SK-N-SH treated with all-trans-retinoic acid at 6 μM for 48 hours (cell line): ENCODE data around the gene CELF1.
"Not testable (repeated sequence)": the region's sequence is repeated elsewhere in the genome, so short reads cannot be mapped to it uniquely, and the experiment has no call there.

Experiments
- ATAC-seq: fragments of 200-7000 bp; cut with Tn5 transposase; 3 replicates; pipeline ENCODE4 v1.9.1; 2020; ENCODE audit warnings: mild to moderate bottlenecking, moderate library complexity
- BACH2 ChIP-seq: fragments of 250-450 bp; sonication (Bioruptor Pico); IDR thresholded peaks from 2 replicates; pipeline ENCODE4 v1.9.0; 2021; ENCODE audit warnings: mild to moderate bottlenecking, borderline replicate concordance
- CSDC2 ChIP-seq: fragments of 250-450 bp; sonication (Bioruptor Pico); IDR thresholded peaks from 2 replicates; pipeline ENCODE4 v1.5.0; 2020; ENCODE audit warnings: mild to moderate bottlenecking, moderate library complexity
- ESRRG ChIP-seq: fragments of 250-450 bp; sonication (Bioruptor Pico); IDR thresholded peaks from 2 replicates; pipeline ENCODE4 v1.6.1; 2021; ENCODE audit warnings: mild to moderate bottlenecking
- ISL1 ChIP-seq: fragments of 250-450 bp; sonication (Bioruptor Pico); IDR thresholded peaks from 2 replicates; pipeline ENCODE4 v2.1.2; 2022; ENCODE audit warnings: mild to moderate bottlenecking, moderate library complexity
- OSR1 ChIP-seq: fragments of 250-450 bp; sonication (Bioruptor Pico); IDR thresholded peaks from 2 replicates; pipeline ENCODE4 v1.8.0; 2022; ENCODE audit warnings: moderate library complexity, mild to moderate bottlenecking, inconsistent platforms
- PPARA ChIP-seq: fragments of 250-450 bp; sonication (Bioruptor Pico); IDR thresholded peaks from 2 replicates; pipeline ENCODE4 v1.5.0; 2020; ENCODE audit warnings: mild to moderate bottlenecking, borderline replicate concordance
- RARB ChIP-seq: fragments of 250-450 bp; sonication (Bioruptor Pico); IDR thresholded peaks from 2 replicates; pipeline ENCODE4 v1.8.0; 2021; ENCODE audit warnings: mild to moderate bottlenecking, moderate library complexity
- SNAI2 ChIP-seq: fragments of 250-450 bp; sonication (Bioruptor Pico); IDR thresholded peaks from 2 replicates; pipeline ENCODE4 v1.5.0; 2020; ENCODE audit warnings: mild to moderate bottlenecking, moderate library complexity
- TCF4 ChIP-seq: fragments of 250-450 bp; sonication (Bioruptor Pico); IDR thresholded peaks from 2 replicates; pipeline ENCODE4 v1.8.0; 2021; ENCODE audit warnings: mild to moderate bottlenecking, moderate library complexity, borderline replicate concordance
- TOX ChIP-seq: fragments of 250-450 bp; sonication (Bioruptor Pico); IDR thresholded peaks from 2 replicates; pipeline ENCODE4 v1.8.0; 2021; ENCODE audit warnings: mild to moderate bottlenecking, moderate library complexity, borderline replicate concordance
- ZFP30 ChIP-seq: fragments of 450-650 bp; formaldehyde crosslinking; IDR thresholded peaks from 2 replicates; pipeline ENCODE4 v1.5.0; 2022; ENCODE audit warnings: mild to moderate bottlenecking, moderate library complexity
- ZNF565 ChIP-seq: fragments of 450-650 bp; formaldehyde crosslinking; conservative IDR thresholded peaks from 2 replicates; pipeline ENCODE4 v1.5.0; 2020; ENCODE audit warnings: low read depth, mild to moderate bottlenecking, moderate library complexity
- ZNF70 ChIP-seq: fragments of 450-650 bp; formaldehyde crosslinking; IDR thresholded peaks from 2 replicates; pipeline ENCODE4 v1.5.0; 2020; ENCODE audit warnings: mild to moderate bottlenecking, moderate library complexity
- ZNF8 ChIP-seq: fragments of 450-650 bp; formaldehyde crosslinking; IDR thresholded peaks from 2 replicates; pipeline ENCODE4 v1.5.0; 2020; ENCODE audit warnings: mild to moderate bottlenecking, moderate library complexity
- TF ChIP-seq, protein P1 (sequence below): fragments of 250-450 bp; sonication (Bioruptor Pico); IDR thresholded peaks from 2 replicates; pipeline ENCODE4 v1.5.0; 2020; ENCODE audit warnings: mild to moderate bottlenecking, moderate library complexity
- TF ChIP-seq, protein P2 (sequence below): fragments of 250-450 bp; sonication (Bioruptor Pico); IDR thresholded peaks from 2 replicates; pipeline ENCODE4 v1.8.0; 2021; ENCODE audit warnings: low read depth, mild to moderate bottlenecking, moderate library complexity, borderline replicate concordance
- TF ChIP-seq, protein P3 (sequence below): fragments of 250-450 bp; sonication (Bioruptor Pico); IDR thresholded peaks from 2 replicates; pipeline ENCODE4 v1.8.0; 2020; ENCODE audit warnings: mild to moderate bottlenecking, moderate library complexity, borderline replicate concordance
- TF ChIP-seq, protein P4 (sequence below): fragments of 250-450 bp; sonication (Bioruptor Pico); IDR thresholded peaks from 2 replicates; pipeline ENCODE4 v1.5.1; 2021; ENCODE audit warnings: mild to moderate bottlenecking, moderate library complexity
- TF ChIP-seq, protein P5 (sequence below): fragments of 250-450 bp; sonication (Bioruptor Pico); IDR thresholded peaks from 2 replicates; pipeline ENCODE4 v1.5.1; 2020; ENCODE audit warnings: low read depth, mild to moderate bottlenecking, moderate library complexity

CELF1 gene

DNA sequence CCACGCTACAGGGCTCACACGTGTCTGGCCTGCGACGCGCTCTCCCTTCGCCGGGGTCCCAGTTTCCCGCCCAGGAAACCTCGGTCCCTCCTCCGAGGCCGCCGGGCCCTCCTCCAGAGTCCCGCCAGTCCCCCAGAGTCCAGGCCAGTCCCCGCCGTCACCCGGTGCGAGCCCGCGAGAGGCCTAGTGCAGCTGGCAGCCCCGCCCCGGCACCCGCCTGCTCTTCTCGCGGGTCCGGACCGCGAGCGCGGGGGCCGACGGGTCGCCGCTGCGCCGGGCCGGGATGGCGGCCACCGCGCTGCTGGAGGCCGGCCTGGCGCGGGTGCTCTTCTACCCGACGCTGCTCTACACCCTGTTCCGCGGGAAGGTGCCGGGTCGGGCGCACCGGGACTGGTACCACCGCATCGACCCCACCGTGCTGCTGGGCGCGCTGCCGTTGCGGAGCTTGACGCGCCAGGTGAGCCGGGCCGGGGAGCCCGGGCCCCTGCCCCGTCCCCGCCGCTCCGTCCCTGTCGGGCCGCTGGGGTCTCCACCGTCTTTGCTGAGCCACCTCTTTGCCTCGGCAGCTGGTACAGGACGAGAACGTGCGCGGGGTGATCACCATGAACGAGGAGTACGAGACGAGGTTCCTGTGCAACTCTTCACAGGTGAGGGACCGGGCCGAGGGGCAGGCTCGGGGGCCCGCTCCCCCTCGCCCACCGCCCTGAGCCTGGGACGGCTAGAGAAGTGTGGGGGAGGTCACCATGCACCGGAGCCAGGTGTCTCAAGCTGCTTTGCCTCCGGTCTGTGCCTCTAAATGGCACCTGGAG lies 12.6 kb upstream of the CELF1 start, which contains the start of gene PTPMT1:
Gene PTPMT1, plus strand, starts transcription at position 260 of the 809 bp plus-strand sequence. Its CDS starts 24 bp downstream, at position 284.
- peak; percentile 97 for ATAC-seq
- TF ChIP-seq, protein P1, sequence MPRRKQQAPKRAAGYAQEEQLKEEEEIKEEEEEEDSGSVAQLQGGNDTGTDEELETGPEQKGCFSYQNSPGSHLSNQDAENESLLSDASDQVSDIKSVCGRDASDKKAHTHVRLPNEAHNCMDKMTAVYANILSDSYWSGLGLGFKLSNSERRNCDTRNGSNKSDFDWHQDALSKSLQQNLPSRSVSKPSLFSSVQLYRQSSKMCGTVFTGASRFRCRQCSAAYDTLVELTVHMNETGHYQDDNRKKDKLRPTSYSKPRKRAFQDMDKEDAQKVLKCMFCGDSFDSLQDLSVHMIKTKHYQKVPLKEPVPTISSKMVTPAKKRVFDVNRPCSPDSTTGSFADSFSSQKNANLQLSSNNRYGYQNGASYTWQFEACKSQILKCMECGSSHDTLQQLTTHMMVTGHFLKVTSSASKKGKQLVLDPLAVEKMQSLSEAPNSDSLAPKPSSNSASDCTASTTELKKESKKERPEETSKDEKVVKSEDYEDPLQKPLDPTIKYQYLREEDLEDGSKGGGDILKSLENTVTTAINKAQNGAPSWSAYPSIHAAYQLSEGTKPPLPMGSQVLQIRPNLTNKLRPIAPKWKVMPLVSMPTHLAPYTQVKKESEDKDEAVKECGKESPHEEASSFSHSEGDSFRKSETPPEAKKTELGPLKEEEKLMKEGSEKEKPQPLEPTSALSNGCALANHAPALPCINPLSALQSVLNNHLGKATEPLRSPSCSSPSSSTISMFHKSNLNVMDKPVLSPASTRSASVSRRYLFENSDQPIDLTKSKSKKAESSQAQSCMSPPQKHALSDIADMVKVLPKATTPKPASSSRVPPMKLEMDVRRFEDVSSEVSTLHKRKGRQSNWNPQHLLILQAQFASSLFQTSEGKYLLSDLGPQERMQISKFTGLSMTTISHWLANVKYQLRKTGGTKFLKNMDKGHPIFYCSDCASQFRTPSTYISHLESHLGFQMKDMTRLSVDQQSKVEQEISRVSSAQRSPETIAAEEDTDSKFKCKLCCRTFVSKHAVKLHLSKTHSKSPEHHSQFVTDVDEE (CRISPR knock-in tag), result no peak
- TF ChIP-seq ZNF70 (CRISPR knock-in tag) (no peak), OSR1 (CRISPR knock-in tag) (no peak), TCF4 (no peak), TOX (CRISPR knock-in tag) (no peak), RARB (CRISPR knock-in tag) (no peak), ISL1 (CRISPR knock-in tag) (no peak), ESRRG (CRISPR knock-in tag) (no peak), BACH2 (CRISPR knock-in tag) (no peak), SNAI2 (CRISPR knock-in tag) (no peak), CSDC2 (no peak), ZFP30 (CRISPR knock-in tag) (no peak)
- TF ChIP-seq, protein P2, sequence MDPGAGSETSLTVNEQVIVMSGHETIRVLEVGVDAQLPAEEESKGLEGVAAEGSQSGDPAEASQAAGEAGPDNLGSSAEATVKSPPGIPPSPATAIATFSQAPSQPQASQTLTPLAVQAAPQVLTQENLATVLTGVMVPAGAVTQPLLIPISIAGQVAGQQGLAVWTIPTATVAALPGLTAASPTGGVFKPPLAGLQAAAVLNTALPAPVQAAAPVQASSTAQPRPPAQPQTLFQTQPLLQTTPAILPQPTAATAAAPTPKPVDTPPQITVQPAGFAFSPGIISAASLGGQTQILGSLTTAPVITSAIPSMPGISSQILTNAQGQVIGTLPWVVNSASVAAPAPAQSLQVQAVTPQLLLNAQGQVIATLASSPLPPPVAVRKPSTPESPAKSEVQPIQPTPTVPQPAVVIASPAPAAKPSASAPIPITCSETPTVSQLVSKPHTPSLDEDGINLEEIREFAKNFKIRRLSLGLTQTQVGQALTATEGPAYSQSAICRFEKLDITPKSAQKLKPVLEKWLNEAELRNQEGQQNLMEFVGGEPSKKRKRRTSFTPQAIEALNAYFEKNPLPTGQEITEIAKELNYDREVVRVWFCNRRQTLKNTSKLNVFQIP (CRISPR knock-in tag), result no peak
- TF ChIP-seq, protein P3, sequence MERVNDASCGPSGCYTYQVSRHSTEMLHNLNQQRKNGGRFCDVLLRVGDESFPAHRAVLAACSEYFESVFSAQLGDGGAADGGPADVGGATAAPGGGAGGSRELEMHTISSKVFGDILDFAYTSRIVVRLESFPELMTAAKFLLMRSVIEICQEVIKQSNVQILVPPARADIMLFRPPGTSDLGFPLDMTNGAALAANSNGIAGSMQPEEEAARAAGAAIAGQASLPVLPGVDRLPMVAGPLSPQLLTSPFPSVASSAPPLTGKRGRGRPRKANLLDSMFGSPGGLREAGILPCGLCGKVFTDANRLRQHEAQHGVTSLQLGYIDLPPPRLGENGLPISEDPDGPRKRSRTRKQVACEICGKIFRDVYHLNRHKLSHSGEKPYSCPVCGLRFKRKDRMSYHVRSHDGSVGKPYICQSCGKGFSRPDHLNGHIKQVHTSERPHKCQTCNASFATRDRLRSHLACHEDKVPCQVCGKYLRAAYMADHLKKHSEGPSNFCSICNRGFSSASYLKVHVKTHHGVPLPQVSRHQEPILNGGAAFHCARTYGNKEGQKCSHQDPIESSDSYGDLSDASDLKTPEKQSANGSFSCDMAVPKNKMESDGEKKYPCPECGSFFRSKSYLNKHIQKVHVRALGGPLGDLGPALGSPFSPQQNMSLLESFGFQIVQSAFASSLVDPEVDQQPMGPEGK (CRISPR knock-in tag), result no peak

DNA sequence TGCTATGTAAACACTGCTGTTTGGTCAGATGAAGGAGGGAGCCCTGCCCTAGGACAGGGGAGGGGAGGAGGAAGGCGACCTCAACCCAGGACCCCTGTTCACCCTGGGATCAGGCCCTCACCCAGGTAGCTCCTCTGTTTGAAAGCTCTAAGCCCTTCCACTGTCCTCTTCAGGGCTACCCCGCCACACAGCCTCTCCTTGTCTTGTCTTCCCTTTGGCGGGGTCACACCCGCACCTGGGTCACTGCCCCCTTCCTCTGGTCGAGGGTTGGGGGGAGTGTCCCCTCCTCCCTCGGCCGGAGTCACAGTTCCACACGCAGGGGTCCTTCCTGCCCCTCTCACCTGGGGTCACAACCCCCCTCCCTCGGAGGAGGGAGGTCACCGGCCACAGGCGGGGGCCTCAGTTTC lies 12.0 kb upstream of the CELF1 start:
- TF ChIP-seq, protein P4, sequence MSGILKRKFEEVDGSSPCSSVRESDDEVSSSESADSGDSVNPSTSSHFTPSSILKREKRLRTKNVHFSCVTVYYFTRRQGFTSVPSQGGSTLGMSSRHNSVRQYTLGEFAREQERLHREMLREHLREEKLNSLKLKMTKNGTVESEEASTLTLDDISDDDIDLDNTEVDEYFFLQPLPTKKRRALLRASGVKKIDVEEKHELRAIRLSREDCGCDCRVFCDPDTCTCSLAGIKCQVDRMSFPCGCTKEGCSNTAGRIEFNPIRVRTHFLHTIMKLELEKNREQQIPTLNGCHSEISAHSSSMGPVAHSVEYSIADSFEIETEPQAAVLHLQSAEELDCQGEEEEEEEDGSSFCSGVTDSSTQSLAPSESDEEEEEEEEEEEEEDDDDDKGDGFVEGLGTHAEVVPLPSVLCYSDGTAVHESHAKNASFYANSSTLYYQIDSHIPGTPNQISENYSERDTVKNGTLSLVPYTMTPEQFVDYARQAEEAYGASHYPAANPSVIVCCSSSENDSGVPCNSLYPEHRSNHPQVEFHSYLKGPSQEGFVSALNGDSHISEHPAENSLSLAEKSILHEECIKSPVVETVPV (CRISPR knock-in tag), result no peak
- TF ChIP-seq ZNF8 (CRISPR knock-in tag) (no peak), ZNF565 (CRISPR knock-in tag) (no peak), PPARA (CRISPR knock-in tag) (no peak), TOX (CRISPR knock-in tag) (no peak), OSR1 (CRISPR knock-in tag) (no peak)
- TF ChIP-seq, protein P1 (CRISPR knock-in tag), result no peak
- TF ChIP-seq, protein P5, sequence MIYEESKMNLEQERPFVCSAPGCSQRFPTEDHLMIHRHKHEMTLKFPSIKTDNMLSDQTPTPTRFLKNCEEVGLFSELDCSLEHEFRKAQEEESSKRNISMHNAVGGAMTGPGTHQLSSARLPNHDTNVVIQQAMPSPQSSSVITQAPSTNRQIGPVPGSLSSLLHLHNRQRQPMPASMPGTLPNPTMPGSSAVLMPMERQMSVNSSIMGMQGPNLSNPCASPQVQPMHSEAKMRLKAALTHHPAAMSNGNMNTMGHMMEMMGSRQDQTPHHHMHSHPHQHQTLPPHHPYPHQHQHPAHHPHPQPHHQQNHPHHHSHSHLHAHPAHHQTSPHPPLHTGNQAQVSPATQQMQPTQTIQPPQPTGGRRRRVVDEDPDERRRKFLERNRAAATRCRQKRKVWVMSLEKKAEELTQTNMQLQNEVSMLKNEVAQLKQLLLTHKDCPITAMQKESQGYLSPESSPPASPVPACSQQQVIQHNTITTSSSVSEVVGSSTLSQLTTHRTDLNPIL (CRISPR knock-in tag), result no peak
- ATAC-seq, result peak; percentile 11; the same call in 2 of the 3 replicates

DNA sequence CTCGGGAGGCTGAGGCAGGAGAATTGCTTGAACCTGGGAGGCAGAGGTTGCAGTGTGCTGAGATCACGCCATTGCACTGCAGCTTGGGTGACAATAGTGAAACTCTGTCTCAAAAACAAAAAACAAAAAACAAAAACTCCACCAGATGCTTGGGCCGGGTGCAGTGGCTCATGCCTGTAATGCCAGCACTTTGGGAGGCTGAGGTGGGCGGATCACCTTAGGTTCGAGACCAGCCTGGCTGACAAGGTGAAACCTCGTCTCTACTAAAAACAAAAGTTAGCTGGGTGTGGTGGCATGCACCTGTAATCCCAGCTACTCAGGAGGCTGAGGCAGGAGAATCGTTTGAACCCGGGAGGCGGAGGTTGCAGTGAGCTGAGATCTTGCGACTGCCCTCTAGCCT lies 11.4 kb upstream of the CELF1 start:
- ATAC-seq, result not testable (repeated sequence)

DNA sequence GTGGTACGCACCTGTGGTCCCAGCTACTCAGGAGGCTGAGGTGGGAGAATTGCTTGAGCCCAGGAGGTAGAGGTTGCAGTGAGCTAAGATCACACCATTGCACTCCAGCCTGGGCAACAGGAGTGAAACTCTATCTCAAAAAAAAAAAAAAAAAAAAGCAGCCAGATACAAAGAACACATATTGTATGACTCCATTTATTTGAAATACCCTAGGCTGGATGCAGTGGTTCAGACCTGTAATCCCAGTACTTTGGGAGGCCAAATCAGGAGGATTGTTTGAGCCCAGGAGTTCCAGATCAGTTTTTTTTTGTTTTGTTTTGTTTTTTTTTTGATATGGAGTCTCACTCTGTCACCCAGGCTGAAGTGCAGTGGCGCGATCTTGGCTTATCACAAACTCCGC lies 9.5 kb upstream of the CELF1 start:
- not testable (repeated sequence) for ATAC-seq
